ENCODE data around the gene ETS1. TPM values are rescaled to one million over a fixed set of nuclear protein-coding genes. Genes with fewer than 3 reads are reported as not detected.
A peak's percentile ranks its signal among the peaks of the same experiment; 100 is the strongest.

Gene ETS1
- total RNA-seq, 2 donors from 2014 or later = 34.3 to 36.4 TPM

DNA sequence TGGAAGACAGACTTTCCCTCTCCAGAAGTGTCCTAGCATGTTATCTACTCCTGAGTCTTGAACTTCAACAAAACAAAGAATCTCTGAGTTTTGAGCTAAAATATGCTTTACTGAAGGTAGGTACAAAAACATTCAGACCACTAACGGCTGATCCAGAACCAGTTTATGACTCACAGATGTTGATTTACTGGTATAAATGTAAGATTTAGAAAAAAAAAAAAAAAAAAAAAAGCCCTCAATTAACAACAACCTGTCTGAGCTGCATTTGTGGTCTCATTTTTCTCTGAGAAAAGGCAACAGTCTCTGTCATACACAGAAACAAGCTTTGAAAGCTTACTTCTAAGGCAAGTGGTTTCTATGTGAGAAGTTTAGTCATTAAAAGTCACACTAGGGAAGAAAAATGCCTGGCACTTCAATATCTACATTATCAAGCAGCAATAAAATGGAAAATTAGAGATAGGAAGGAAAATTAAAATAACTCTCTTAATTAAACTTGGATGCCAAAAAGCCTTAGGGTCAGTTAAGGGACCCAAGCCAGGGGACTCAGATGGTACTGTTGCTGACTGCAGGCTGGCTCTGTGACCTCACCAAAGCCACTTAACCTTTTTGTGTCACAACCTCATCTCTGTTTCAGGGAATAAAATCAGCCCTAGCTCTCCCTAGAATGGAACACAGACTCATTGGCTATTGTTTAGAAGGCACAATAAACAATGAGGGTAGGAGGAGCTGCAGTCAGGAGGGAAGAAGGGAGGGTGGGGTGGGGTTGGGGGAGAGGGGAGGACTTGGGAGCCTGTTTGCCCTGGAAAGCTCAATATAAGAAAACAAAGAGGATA is 61.7 kb downstream of the ETS1 start:
- TF ChIP-seq, protein P1, sequence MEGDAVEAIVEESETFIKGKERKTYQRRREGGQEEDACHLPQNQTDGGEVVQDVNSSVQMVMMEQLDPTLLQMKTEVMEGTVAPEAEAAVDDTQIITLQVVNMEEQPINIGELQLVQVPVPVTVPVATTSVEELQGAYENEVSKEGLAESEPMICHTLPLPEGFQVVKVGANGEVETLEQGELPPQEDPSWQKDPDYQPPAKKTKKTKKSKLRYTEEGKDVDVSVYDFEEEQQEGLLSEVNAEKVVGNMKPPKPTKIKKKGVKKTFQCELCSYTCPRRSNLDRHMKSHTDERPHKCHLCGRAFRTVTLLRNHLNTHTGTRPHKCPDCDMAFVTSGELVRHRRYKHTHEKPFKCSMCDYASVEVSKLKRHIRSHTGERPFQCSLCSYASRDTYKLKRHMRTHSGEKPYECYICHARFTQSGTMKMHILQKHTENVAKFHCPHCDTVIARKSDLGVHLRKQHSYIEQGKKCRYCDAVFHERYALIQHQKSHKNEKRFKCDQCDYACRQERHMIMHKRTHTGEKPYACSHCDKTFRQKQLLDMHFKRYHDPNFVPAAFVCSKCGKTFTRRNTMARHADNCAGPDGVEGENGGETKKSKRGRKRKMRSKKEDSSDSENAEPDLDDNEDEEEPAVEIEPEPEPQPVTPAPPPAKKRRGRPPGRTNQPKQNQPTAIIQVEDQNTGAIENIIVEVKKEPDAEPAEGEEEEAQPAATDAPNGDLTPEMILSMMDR (conservative IDR thresholded peaks at IDR 0.05) = no peak
- WGBS, 2 experiments (ENCODE audit: insufficient coverage in 1 of 2, insufficient read length in 1 of 2) = 100% methylated on average over 1 of the region's 1 CpG; no CpG with 5 or more reads in 1 of the 2 experiments
- H3K9ac ChIP-seq (ENCODE audit: extremely low read depth, low read length, poor library complexity, severe bottlenecking) = no peak overlapping the region
- H3K36me3 ChIP-seq (ENCODE audit: control insufficient read depth, insufficient read depth, low read length) = no peaks in the 10 kb centered on the region
- H3K4me3 ChIP-seq (ENCODE audit: low read length) = peak overlapping the region; percentile 20
- Mint-ChIP-seq H3K27me3 (ENCODE audit: insufficient read depth) (peaks cover 7% of the 10 kb centered on the region), H3K9me3 (no peaks in the 10 kb centered on the region), H3K27ac (peak overlapping the region; percentile 32), H3K36me3 (ENCODE audit: low read depth) (no peaks in the 10 kb centered on the region), H3K4me1 (peaks cover 62% of the 10 kb centered on the region), H3K4me3 (no peak overlapping the region)
- H3K9me3 ChIP-seq (ENCODE audit: control insufficient read depth, low read length) = no peaks in the 10 kb centered on the region
- peak; percentile 59 for DNase-seq
- H3K27ac ChIP-seq (ENCODE audit: low read depth, low read length) = no peak overlapping the region
- peaks cover 33% of the 10 kb centered on the region for H3K4me1 ChIP-seq (ENCODE audit: control insufficient read depth, insufficient read depth, low read length)
- H3K27me3 ChIP-seq (ENCODE audit: control insufficient read depth, insufficient read depth, low read length, poor library complexity, severe bottlenecking) = peaks cover 11% of the 10 kb centered on the region

DNA sequence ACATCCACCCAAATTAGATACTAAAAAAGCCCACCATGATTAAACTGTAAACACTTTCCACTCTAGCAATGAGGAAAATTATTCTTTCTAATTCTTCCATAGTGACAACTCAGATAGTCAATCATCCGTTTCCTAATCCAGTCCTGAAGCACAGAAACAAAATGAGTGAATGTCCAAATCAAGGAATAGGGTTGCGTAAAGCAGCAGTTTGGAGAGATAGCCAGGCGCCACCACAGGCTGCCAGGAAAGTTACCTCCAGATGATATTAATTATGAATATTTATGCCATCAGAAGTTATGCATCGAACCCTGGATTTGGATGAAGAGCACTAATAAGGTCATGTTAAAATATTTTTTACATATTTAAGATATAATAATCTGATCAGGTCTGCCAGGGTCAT is 63.2 kb downstream of the ETS1 start:
- Histone ChIP-seq H3K4me3 (ENCODE audit: low read length) (no peak overlapping the region), H3K27me3 (ENCODE audit: control insufficient read depth, insufficient read depth, low read length, poor library complexity, severe bottlenecking) (peaks cover 7% of the 10 kb centered on the region), H3K36me3 (ENCODE audit: control insufficient read depth, insufficient read depth, low read length) (no peaks in the 10 kb centered on the region), H3K9ac (ENCODE audit: extremely low read depth, low read length, poor library complexity, severe bottlenecking) (no peak overlapping the region), H3K27ac (ENCODE audit: low read depth, low read length) (no peak overlapping the region), H3K9me3 (ENCODE audit: control insufficient read depth, low read length) (no peaks in the 10 kb centered on the region), H3K4me1 (ENCODE audit: control insufficient read depth, insufficient read depth, low read length) (peaks cover 38% of the 10 kb centered on the region)
- peaks cover 7% of the 10 kb centered on the region for H3K27me3 Mint-ChIP-seq (ENCODE audit: insufficient read depth)
- TF ChIP-seq, protein P1 (conservative IDR thresholded peaks at IDR 0.05) = no peak
- peaks cover 67% of the 10 kb centered on the region for H3K4me1 Mint-ChIP-seq
- DNase-seq = no peak
- no peaks in the 10 kb centered on the region for H3K9me3 Mint-ChIP-seq
- no peaks in the 10 kb centered on the region for H3K36me3 Mint-ChIP-seq (ENCODE audit: low read depth)
- no peak overlapping the region for H3K4me3 Mint-ChIP-seq
- WGBS, 2 experiments (ENCODE audit: insufficient coverage in 1 of 2, insufficient read length in 1 of 2) = 91% methylated on average over 3 of the region's 4 CpGs; no CpG with 5 or more reads in 1 of the 2 experiments
- no peak overlapping the region for H3K27ac Mint-ChIP-seq

DNA sequence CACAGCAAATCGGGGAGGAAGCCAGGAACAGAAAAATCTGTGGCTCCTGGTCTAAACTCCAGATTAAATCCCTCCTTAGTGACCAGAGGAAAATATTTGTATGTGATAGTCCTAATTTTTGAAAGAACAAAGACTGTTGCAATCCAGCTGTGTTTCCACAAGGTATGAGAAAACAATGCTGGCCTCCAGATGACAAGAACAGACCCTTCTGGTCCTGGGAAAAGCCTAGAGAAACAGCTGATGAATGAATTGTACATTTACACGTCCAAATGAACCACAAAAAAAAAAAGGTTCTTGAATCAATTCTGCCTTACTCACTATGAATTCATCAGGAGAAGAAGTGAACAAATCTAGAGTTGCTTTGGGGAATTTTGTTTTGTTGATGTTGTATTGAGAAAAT is 63.7 kb downstream of the ETS1 start:
- Histone ChIP-seq H3K36me3 (ENCODE audit: control insufficient read depth, insufficient read depth, low read length) (no peaks in the 10 kb centered on the region), H3K9me3 (ENCODE audit: control insufficient read depth, low read length) (no peaks in the 10 kb centered on the region), H3K9ac (ENCODE audit: extremely low read depth, low read length, poor library complexity, severe bottlenecking) (no peak overlapping the region), H3K27ac (ENCODE audit: low read depth, low read length) (no peak overlapping the region), H3K4me1 (ENCODE audit: control insufficient read depth, insufficient read depth, low read length) (peaks cover 41% of the 10 kb centered on the region), H3K4me3 (ENCODE audit: low read length) (no peak overlapping the region), H3K27me3 (ENCODE audit: control insufficient read depth, insufficient read depth, low read length, poor library complexity, severe bottlenecking) (peaks cover 7% of the 10 kb centered on the region)
- 69 to 83% methylated on average over 1 to 2 of the region's 2 CpGs for WGBS, 2 experiments (ENCODE audit: insufficient coverage in 1 of 2, insufficient read length in 1 of 2)
- Mint-ChIP-seq H3K4me1 (peaks cover 72% of the 10 kb centered on the region), H3K4me3 (no peak overlapping the region), H3K27me3 (ENCODE audit: insufficient read depth) (peaks cover 7% of the 10 kb centered on the region), H3K36me3 (ENCODE audit: low read depth) (no peaks in the 10 kb centered on the region), H3K27ac (no peak overlapping the region), H3K9me3 (no peaks in the 10 kb centered on the region)
- TF ChIP-seq, protein P1 (conservative IDR thresholded peaks at IDR 0.05) = no peak
- DNase-seq = no peak
